SK-N-SH (cell line): ENCODE measurements around the gene TM7SF3. TPM values are rescaled to one million over a fixed set of nuclear protein-coding genes. Genes with fewer than 3 reads are reported as not detected.
A peak's percentile ranks its signal among the peaks of the same experiment; 100 is the strongest.

Source experiments
- CTCF ChIA-PET: fragments of 300-600, 350-600 bp; formaldehyde crosslinking; extraction: SDS; loops from one replicate; lab custom pipeline; 2021; lab: Yijun Ruan, JAX
- POLR2A ChIA-PET: fragments of 350-600 bp; sonication (Branson Sonifier 250); formaldehyde crosslinking; extraction: SDS; loops from one replicate; lab custom pipeline; 2020; ENCODE audit warnings: antibody characterized with exemption, inconsistent platforms; lab: Yijun Ruan, JAX
- DNase-seq: peaks from one replicate; pipeline ENCODE4 v3.0.0; 2012
- H2AFZ ChIP-seq: fragments of 200-600 bp; sonication (generic); 2 replicates; pipeline ENCODE4 v1.8.1; 2016; ENCODE audit warnings: antibody characterized with exemption, mild to moderate bottlenecking, low read depth
- H3F3A ChIP-seq: fragments of 200-600 bp; sonication (generic); replicated peaks from 2 replicates; pipeline ENCODE3; 2016; ENCODE audit warnings: antibody characterized with exemption, mild to moderate bottlenecking; ENCODE audit not compliant: insufficient read depth
- H3K27ac ChIP-seq, 2 experiments: fragments of 200-500 bp in 1 of 2; fragments of 200-600 bp in 1 of 2; sonication (Bioruptor generic) in 1 of 2; sonication (generic), shearing (Covaris generic) in 1 of 2; 2 replicates each; pipeline versions ENCODE4 v1.5.1 to v1.6.1; 2014 to 2016; ENCODE audit warnings: low read depth in 2 of 2, inconsistent platforms in 1 of 2, low read length in 1 of 2, mild to moderate bottlenecking in 1 of 2, mixed read lengths in 1 of 2
- H3K27me3 ChIP-seq: fragments of 200-600 bp; sonication (generic), shearing (Covaris generic); 2 replicates; pipeline ENCODE4 v1.6.1; 2016; ENCODE audit warnings: mixed run types; ENCODE audit not compliant: insufficient read depth
- H3K36me3 ChIP-seq, 2 experiments: fragments of 200-500 bp in 1 of 2; fragments of 200-600 bp in 1 of 2; sonication (Bioruptor generic) in 1 of 2; sonication (generic) in 1 of 2; replicated peaks in 1 of 2; 2 replicates each; pipeline versions ENCODE3 to v1.5.1; 2014 to 2016; ENCODE audit warnings: low read length in 1 of 2, mild to moderate bottlenecking in 1 of 2; ENCODE audit not compliant: insufficient read depth in 2 of 2, control insufficient read depth in 1 of 2
- H3K4me1 ChIP-seq, 2 experiments: fragments of 200-500 bp in 1 of 2; fragments of 200-600 bp in 1 of 2; sonication (Bioruptor generic) in 1 of 2; sonication (generic), shearing (Covaris generic) in 1 of 2; 2 replicates each; pipeline versions ENCODE4 v1.5.1 to v1.6.1; 2014 to 2016; ENCODE audit warnings: low read depth in 1 of 2, low read length in 1 of 2, mixed run types in 1 of 2; ENCODE audit not compliant: insufficient read depth in 2 of 2, control insufficient read depth in 1 of 2
- H3K4me2 ChIP-seq: fragments of 200-600 bp; sonication (generic), shearing (Covaris generic); 2 replicates; pipeline ENCODE4 v1.6.1; 2017; ENCODE audit warnings: mixed run types
- H3K4me3 ChIP-seq, 2 experiments: fragments of 200-500 bp in 1 of 2; fragments of 200-600 bp in 1 of 2; sonication (Bioruptor generic) in 1 of 2; sonication (generic), shearing (Covaris generic) in 1 of 2; 2 replicates each; pipeline versions ENCODE4 v1.5.1 to v1.8.1; 2014 to 2016; ENCODE audit warnings: low read depth in 2 of 2, inconsistent platforms in 1 of 2, low read length in 1 of 2, mild to moderate bottlenecking in 1 of 2, mixed read lengths in 1 of 2, moderate library complexity in 1 of 2
- H3K79me2 ChIP-seq: fragments of 200-600 bp; sonication (generic); 2 replicates; pipeline ENCODE4 v1.8.1; 2017; ENCODE audit warnings: mild to moderate bottlenecking; ENCODE audit not compliant: insufficient read depth
- H3K9ac ChIP-seq: fragments of 200-600 bp; sonication (generic); 2 replicates; pipeline ENCODE4 v1.6.1; 2017; ENCODE audit warnings: mixed run types
- H3K9me2 ChIP-seq: fragments of 200-600 bp; sonication (generic); 2 replicates; pipeline ENCODE4 v1.6.1; 2017; ENCODE audit warnings: mixed run types
- H3K9me3 ChIP-seq: fragments of 200-600 bp; sonication (generic); 2 replicates; pipeline ENCODE4 v1.6.1; 2017; ENCODE audit warnings: mixed run types, mild to moderate bottlenecking, moderate library complexity
- H4K20me1 ChIP-seq: fragments of 200-600 bp; sonication (generic); 2 replicates; pipeline ENCODE4 v1.6.1; 2017; ENCODE audit warnings: mild to moderate bottlenecking, mixed run types; ENCODE audit not compliant: insufficient read depth
- CHD2 ChIP-seq: fragments of 150-350 bp; IDR thresholded peaks from 2 replicates; pipeline ENCODE4 v1.6.1; 2018; ENCODE audit warnings: low read length; ENCODE audit not compliant: partially characterized antibody
- EZH2phosphoT487 ChIP-seq: fragments of 200-600 bp; sonication (generic); IDR thresholded peaks from 2 replicates; pipeline ENCODE4 v1.6.1; 2017; ENCODE audit warnings: low read depth, mixed run types, mild to moderate bottlenecking, antibody characterized with exemption, moderate library complexity, borderline replicate concordance
- FOSL2 ChIP-seq: IDR thresholded peaks from 2 replicates; pipeline ENCODE4 v1.4.0; 2012; ENCODE audit warnings: low read depth, mild to moderate bottlenecking, moderate library complexity, borderline replicate concordance
- FOXM1 ChIP-seq: IDR thresholded peaks from 2 replicates; pipeline ENCODE4 v1.4.0; 2012; ENCODE audit warnings: low read depth, mild to moderate bottlenecking
- GABPA ChIP-seq: IDR thresholded peaks from 2 replicates; pipeline ENCODE4 v1.4.0; 2012; ENCODE audit warnings: low read depth, mild to moderate bottlenecking
- GATA2 ChIP-seq: sonication (generic); formaldehyde crosslinking; IDR thresholded peaks from 2 replicates; pipeline ENCODE4 v1.5.0; 2020; ENCODE audit warnings: mild to moderate bottlenecking, missing genetic modification reagents
- JUND ChIP-seq: IDR thresholded peaks from 2 replicates; pipeline ENCODE4 v1.4.0; 2012
- NFIC ChIP-seq: IDR thresholded peaks from 2 replicates; pipeline ENCODE4 v1.4.0; 2012; ENCODE audit warnings: borderline replicate concordance
- NRF1 ChIP-seq: IDR thresholded peaks from 2 replicates; pipeline ENCODE4 v1.6.1; 2012; ENCODE audit warnings: low read depth, mild to moderate bottlenecking, low read length
- RAD21 ChIP-seq: IDR thresholded peaks from 2 replicates; pipeline ENCODE4 v1.6.1; 2012; ENCODE audit warnings: mild to moderate bottlenecking, low read length
- RFX5 ChIP-seq: IDR thresholded peaks from 2 replicates; pipeline ENCODE4 v1.6.1; 2012; ENCODE audit warnings: mild to moderate bottlenecking, improper control_type of control experiment, low read length
- TAF1 ChIP-seq: IDR thresholded peaks from 2 replicates; pipeline ENCODE4 v1.6.1; 2012; ENCODE audit warnings: low read depth, mild to moderate bottlenecking, low read length, moderate library complexity, borderline replicate concordance
- TCF12 ChIP-seq: IDR thresholded peaks from 2 replicates; pipeline ENCODE4 v1.4.0; 2012
- WGBS: methylation state at CpG from one replicate; pipeline ENCODE4 v1.1.6; 2017; ENCODE audit warnings: low lambda C conversion rate; 5-methylcytosine and 5-hydroxymethylcytosine counted together
- polyA plus RNA-seq, 3 experiments: library from polyadenylated mRNA; depleted of rRNA; stranded (reverse); fragments of >200 nt; gene quantifications; 2 replicates each; pipeline ENCODE4 v1.2.3, GENCODE V29; 2012
- TF ChIP-seq, protein P1 (sequence below): IDR thresholded peaks from 2 replicates; pipeline ENCODE4 v1.4.0; 2012; ENCODE audit warnings: low read depth, borderline replicate concordance
- TF ChIP-seq, protein P2 (sequence below): IDR thresholded peaks from 2 replicates; pipeline ENCODE4 v1.4.0; 2012; ENCODE audit warnings: low read depth
- TF ChIP-seq, protein P3 (sequence below): IDR thresholded peaks from 2 replicates; pipeline ENCODE4 v1.4.0; 2012; ENCODE audit warnings: low read depth, borderline replicate concordance
- TF ChIP-seq, protein P4 (sequence below): IDR thresholded peaks from 2 replicates; pipeline ENCODE4 v1.6.1; 2012; ENCODE audit warnings: mild to moderate bottlenecking, low read depth, low read length, moderate library complexity

TM7SF3 gene
- polyA plus RNA-seq, 1 of the 3 experiments (the other 2 are of a cell fraction): 72.1 TPM

DNA sequence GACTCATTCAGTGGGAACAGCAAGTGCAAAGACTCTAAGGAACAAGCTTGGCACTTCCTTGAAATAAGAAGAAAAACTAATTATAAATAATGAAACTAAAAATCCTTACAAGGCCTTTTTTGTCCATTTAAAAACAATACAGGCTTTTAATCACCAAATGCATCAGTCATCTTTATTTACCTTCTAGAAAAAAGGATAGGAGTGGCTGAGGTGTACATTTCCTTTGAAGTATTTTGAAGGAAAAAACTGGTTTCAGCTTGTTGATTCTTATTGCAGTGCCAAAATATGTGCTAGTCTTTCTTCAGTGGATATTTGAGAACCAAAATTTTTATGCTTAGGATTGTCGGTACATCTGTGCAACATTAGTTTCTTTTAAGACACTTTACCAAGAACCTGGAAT, 38.0 kb upstream of the TM7SF3 start:
- TF ChIP-seq FOSL2 (no peak), GATA2 (CRISPR knock-in tag) (no peak), EZH2phosphoT487 (no peak), FOXM1 (no peak), NRF1 (no peak), NFIC (no peak), CHD2 (no peak), GABPA (no peak)
- TF ChIP-seq, protein P1, sequence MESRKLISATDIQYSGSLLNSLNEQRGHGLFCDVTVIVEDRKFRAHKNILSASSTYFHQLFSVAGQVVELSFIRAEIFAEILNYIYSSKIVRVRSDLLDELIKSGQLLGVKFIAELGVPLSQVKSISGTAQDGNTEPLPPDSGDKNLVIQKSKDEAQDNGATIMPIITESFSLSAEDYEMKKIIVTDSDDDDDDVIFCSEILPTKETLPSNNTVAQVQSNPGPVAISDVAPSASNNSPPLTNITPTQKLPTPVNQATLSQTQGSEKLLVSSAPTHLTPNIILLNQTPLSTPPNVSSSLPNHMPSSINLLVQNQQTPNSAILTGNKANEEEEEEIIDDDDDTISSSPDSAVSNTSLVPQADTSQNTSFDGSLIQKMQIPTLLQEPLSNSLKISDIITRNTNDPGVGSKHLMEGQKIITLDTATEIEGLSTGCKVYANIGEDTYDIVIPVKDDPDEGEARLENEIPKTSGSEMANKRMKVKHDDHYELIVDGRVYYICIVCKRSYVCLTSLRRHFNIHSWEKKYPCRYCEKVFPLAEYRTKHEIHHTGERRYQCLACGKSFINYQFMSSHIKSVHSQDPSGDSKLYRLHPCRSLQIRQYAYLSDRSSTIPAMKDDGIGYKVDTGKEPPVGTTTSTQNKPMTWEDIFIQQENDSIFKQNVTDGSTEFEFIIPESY: no peak
- TF ChIP-seq, protein P2, sequence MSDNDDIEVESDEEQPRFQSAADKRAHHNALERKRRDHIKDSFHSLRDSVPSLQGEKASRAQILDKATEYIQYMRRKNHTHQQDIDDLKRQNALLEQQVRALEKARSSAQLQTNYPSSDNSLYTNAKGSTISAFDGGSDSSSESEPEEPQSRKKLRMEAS: no peak
- no peak overlapping the region for H3K4me3 ChIP-seq
- H3K4me2 ChIP-seq: no peak overlapping the region
- H2AFZ ChIP-seq: no peak overlapping the region
- no peak for DNase-seq
- CTCF ChIA-PET: interaction anchor here (0.7 kb wide), 1 partner anchor 254 kb away, joined by 3 read pairs; no protein-coding TSS in a partner anchor
- H3K27me3 ChIP-seq: no peaks in the 10 kb centered on the region
- H4K20me1 ChIP-seq: no peaks in the 10 kb centered on the region
- no peaks in the 10 kb centered on the region for H3K36me3 ChIP-seq
- POLR2A ChIA-PET: no interaction called here
- 60% methylated on average over 1 of the region's 1 CpG for WGBS
- H3K27ac ChIP-seq: no peak overlapping the region
- no peak overlapping the region for H3K9ac ChIP-seq
- H3F3A ChIP-seq: no peaks in the 10 kb centered on the region
- H3K79me2 ChIP-seq: no peaks in the 10 kb centered on the region
- H3K4me1 ChIP-seq: peaks cover 0 to 8% of the 10 kb centered on the region in 2 experiments; a peak in 1 of 4 replicates
- H3K9me2 ChIP-seq: no peaks in the 10 kb centered on the region
- no peaks in the 10 kb centered on the region for H3K9me3 ChIP-seq

DNA sequence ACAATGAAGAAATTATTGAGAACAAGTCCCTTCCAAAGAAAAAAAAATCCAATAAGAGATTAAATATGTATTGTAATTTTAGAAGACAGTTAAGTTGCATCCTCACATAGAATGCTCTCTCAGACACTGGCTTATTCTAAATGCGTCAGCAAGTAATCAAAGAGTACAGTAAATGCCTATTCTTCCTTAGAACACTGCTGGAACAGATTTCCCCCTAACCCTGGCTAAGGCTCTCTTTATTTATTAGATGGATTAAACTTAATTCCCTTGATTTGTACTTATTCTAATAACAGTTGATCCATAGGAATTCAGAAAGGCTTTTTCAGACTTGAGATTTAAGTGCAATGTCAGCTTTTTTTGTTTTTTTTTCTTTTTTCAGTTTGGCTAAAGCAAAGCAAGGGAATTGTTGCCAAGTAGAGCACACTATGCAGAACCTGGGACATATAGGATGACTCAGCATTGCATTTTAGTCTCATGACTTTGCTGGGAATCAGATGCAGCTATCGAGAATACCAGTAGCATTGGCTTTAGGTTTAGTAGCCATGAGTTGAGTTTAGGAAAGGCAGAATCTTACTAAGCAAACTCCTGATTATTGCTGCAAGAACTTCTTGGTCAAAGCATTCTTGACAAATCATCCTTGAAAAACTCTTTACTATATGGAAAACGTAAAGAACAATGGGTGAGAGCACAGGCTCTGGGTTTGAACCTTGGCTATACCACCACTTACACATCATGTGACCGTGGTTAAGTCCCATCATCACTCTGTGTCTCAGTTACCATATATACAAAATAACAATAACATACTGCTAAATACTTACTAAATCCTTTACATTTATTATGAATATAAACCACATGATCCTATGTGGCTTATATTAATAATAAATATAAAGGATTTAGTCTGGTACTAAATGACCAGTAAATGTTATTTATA, 34.9 kb upstream of the TM7SF3 start:
- H2AFZ ChIP-seq: peak overlapping the region; percentile 36; the same call in 1 of the 2 replicates
- H3K4me2 ChIP-seq: peak overlapping the region; percentile 48; the same call in 1 of the 2 replicates
- H3K4me3 ChIP-seq: no peak overlapping the region
- CTCF ChIA-PET: no interaction called here
- POLR2A ChIA-PET: no interaction called here
- peak overlapping the region; percentile 30 to 34; a peak in 1 of 4 replicates for H3K27ac ChIP-seq
- no peaks in the 10 kb centered on the region for H3K79me2 ChIP-seq
- no peaks in the 10 kb centered on the region for H4K20me1 ChIP-seq
- no peaks in the 10 kb centered on the region for H3K36me3 ChIP-seq
- no peaks in the 10 kb centered on the region for H3K9me2 ChIP-seq
- H3K9me3 ChIP-seq: no peaks in the 10 kb centered on the region
- no peak for DNase-seq
- H3K4me1 ChIP-seq: peaks cover 0 to 8% of the 10 kb centered on the region in 2 experiments; a peak in 1 of 4 replicates
- H3K27me3 ChIP-seq: no peaks in the 10 kb centered on the region
- H3K9ac ChIP-seq: no peak overlapping the region
- no peak for TF ChIP-seq TAF1
- peak; percentile 50; the same call in 1 of the 2 replicates for TF ChIP-seq FOSL2
- TF ChIP-seq, protein P3, sequence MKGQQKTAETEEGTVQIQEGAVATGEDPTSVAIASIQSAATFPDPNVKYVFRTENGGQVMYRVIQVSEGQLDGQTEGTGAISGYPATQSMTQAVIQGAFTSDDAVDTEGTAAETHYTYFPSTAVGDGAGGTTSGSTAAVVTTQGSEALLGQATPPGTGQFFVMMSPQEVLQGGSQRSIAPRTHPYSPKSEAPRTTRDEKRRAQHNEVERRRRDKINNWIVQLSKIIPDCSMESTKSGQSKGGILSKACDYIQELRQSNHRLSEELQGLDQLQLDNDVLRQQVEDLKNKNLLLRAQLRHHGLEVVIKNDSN: 0 out of 2 replicates have a peak, but pooled peaks have one; percentile 5
- TF ChIP-seq RAD21: no peak
- TF ChIP-seq, protein P4, sequence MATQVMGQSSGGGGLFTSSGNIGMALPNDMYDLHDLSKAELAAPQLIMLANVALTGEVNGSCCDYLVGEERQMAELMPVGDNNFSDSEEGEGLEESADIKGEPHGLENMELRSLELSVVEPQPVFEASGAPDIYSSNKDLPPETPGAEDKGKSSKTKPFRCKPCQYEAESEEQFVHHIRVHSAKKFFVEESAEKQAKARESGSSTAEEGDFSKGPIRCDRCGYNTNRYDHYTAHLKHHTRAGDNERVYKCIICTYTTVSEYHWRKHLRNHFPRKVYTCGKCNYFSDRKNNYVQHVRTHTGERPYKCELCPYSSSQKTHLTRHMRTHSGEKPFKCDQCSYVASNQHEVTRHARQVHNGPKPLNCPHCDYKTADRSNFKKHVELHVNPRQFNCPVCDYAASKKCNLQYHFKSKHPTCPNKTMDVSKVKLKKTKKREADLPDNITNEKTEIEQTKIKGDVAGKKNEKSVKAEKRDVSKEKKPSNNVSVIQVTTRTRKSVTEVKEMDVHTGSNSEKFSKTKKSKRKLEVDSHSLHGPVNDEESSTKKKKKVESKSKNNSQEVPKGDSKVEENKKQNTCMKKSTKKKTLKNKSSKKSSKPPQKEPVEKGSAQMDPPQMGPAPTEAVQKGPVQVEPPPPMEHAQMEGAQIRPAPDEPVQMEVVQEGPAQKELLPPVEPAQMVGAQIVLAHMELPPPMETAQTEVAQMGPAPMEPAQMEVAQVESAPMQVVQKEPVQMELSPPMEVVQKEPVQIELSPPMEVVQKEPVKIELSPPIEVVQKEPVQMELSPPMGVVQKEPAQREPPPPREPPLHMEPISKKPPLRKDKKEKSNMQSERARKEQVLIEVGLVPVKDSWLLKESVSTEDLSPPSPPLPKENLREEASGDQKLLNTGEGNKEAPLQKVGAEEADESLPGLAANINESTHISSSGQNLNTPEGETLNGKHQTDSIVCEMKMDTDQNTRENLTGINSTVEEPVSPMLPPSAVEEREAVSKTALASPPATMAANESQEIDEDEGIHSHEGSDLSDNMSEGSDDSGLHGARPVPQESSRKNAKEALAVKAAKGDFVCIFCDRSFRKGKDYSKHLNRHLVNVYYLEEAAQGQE: no peak
- no peak for TF ChIP-seq RFX5
- no peak for TF ChIP-seq FOXM1
- TF ChIP-seq GABPA: no peak
- peak; percentile 32 for TF ChIP-seq TCF12
- TF ChIP-seq JUND: peak; percentile 58
- peak; percentile 59; the same call in 1 of the 2 replicates for TF ChIP-seq NFIC
- no peaks in the 10 kb centered on the region for H3F3A ChIP-seq
- 69% methylated on average over 4 of the region's 4 CpGs for WGBS
